ENCODE results near the gene PRPF38B.
A peak's percentile ranks its signal among the peaks of the same experiment; 100 is the strongest.

The PRPF38B gene

DNA sequence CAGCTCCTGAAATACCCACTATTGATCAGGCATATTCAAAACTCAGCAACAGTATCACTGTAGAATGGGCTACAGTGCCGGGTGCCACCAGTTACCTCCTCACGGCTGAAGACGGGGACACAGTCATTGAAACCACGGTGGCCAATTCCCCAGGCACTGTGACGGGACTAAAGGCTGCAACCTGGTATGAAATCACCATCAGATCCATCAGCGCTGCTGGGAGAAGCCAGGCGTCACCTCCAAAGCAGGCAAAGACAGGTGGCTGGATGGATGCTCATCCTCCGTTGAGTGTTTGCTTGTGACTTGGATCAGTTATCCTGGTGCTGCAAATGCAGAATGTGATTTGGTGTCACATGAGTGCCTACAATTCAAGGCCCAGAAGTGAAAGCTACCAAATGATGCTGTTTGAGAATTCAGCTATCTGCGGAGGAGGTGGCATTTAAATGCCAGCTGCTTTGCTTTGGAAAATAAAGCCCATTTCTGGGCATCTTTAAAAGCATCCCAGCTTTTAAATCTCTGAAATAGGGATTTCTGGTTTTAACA is 25.7 kb downstream of the PRPF38B start:
- DNase-seq (ENCODE audit: low read depth, low spot score): no peak

DNA sequence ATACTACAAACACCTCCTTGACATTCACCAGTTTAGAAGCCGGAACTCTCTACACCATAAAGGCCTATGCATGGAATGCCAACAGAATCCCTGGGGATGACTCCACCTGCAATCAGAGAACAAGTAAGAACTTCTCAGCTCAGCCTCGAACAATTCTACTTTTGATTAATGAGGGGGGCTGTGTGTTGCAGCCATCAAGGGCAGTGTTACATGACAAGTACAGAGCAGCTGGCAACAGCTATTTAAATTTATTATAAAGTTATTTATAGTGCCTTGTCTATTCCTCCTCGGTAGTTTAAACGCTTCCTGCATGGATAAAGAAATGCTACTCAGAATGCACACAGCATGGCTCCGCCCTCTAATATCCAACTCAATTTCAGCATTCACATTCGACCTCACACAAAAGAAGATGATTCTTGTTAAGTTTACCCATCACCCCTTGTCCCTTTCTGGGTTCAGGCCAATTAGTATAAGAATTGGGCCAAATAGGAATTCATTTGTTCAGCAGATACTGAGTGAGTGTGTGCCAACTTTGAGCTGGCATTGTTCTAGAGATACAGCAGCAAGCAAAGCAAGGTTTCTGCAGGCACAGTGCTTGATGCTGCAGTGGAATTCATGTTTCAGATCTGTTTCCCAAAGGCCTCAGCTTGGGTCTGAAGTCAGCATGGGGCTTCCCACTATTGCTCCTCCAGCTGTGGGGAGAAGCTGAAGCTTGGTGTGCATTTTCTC is 27.0 kb downstream of the PRPF38B start:
- DNase-seq (ENCODE audit: low read depth, low spot score): no peak

DNA sequence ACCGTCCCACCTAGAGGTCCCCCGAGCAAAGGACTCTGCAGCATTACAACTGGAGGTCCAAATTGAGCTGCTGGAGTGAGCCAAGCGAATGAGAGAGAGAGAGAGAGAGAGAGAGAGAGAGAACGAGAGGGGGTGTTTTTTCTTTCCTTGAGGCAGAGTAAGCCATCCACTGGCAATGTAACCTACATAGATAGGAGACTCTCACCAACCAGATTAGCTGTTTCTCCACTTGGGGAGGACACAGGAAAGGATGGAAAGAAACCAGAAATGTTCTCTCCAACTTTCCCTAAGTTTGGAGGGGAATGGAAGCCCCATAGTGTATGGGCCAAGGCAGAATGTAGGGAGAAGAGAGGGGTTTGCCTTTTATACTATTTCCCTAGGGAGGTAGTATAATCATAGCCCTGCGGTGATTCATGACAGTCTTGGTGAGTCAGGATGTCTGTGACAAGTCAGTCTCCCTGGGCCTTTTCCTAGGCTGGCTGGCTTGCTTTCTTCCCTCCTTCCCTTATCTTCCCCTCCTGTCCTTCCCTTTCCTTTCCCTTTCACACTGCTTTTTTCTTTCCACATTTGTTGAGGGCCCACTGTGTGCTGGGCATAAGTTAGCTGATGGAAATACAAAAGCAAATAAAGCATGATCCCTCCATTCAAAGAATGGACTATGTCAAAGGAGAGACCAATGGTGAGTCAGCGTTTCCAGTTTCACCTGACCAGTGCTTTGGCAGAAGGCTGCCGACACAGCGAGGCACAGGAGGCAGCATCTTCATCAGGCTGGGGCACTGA is 27.7 kb downstream of the PRPF38B start:
- no peak for DNase-seq (ENCODE audit: low read depth, low spot score)

DNA sequence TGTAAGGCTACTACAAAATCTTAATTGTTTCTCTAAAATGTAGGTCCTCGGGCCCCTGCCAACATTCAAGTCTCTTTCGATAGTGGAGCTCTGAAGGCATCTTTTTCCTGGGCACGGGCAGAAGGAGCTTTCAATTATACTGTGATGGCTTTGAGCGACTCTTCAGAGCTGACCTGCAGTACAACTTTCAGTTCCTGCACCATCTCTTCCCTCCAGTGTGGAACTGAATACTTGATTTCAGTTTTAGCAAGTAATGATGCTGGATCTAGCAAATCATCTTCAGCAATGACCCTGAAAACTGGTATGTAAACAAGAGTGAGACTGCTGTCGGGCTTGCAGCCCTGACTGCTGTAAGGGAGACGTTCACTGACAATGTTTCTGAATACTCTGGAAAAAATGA is 30.2 kb downstream of the PRPF38B start:
- DNase-seq (ENCODE audit: low read depth, low spot score): no peak

DNA sequence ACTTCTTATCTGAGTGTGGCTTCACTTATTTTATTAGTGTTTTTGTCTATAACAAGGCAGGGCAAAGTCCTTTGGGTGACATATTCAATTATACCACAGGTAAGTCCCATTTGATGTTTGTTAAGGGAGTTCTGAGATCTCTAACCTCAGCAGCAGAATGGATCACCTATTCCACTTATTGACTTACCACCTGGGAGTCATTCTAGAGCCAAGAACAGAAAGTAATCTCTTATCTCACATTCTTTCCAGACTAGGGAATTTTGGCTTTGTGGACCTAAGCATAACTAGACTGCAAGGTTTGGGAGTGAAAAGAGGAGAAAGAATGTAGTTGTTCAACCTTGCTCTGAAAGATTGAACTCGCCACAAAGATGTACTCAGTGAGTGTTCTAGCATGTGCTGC is 33.8 kb downstream of the PRPF38B start:
- no peak for DNase-seq (ENCODE audit: low read depth, low spot score)

DNA sequence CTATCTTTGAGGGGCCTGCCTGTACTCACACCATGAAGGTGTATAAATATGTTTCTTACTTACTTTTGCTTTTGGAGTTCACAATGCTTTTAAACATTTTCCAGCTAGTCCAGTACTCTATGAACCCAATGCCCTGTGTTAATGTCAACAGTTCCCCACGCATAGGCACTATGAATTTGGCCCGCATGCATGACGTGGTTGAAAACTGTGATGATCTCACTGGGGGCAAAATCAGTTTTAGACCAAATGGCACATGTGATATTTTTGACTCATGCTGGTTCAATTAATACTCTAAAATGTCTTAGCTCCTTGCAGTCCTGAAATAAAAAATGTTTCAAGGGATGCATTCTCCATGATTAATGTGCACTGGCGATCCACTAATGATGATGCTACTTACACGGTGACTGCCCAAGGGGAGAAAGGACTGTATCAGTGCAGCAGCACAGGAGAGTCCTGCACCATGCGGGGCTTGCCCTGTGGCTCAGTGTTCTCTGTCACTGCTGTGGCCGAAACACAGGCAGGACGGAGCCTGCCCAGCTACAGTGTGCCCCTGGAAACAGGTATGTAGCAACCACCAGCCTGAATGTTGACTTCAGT is 36.3 kb downstream of the PRPF38B start:
- DNase-seq (ENCODE audit: low read depth, low spot score): no peak

DNA sequence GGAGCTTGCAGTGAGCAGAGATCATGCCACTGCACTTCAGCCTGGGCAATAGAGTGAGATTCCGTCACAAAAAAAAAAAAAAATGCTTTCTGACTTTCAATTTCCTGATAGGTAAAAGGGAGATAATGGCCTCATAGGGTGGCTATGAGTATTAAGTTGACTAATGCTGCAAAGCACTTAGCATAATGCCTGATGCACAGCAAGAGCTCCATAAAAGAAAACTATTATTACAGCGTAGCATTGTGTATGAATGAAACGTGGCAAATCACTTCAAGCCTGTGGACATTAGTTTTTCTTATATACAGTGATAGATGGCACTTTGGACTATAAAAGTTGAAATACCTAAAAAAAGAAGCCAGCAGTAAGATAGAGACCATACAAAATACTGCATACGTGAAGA is 37.4 kb downstream of the PRPF38B start:
- no peak for DNase-seq (ENCODE audit: low read depth, low spot score)

DNA sequence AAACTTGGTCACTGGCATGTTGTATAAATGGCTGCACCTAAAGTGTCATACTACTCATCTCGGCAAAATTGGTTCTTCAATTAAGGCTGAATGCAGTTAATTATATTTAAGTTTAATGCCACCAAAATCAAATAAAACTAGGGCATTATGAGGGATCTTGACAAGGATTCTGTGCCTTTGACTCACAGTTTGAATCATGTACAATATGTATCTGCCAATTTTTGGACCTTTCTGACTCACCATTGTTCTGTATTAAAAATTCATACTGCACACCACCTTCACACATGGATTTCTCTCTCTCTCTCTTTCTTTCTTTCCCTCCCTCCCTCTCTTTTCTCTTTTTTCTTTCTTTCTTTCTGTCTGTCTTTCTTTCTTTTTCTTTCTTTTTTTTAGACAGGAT is 40.3 kb downstream of the PRPF38B start:
- DNase-seq (ENCODE audit: low read depth, low spot score): no peak

DNA sequence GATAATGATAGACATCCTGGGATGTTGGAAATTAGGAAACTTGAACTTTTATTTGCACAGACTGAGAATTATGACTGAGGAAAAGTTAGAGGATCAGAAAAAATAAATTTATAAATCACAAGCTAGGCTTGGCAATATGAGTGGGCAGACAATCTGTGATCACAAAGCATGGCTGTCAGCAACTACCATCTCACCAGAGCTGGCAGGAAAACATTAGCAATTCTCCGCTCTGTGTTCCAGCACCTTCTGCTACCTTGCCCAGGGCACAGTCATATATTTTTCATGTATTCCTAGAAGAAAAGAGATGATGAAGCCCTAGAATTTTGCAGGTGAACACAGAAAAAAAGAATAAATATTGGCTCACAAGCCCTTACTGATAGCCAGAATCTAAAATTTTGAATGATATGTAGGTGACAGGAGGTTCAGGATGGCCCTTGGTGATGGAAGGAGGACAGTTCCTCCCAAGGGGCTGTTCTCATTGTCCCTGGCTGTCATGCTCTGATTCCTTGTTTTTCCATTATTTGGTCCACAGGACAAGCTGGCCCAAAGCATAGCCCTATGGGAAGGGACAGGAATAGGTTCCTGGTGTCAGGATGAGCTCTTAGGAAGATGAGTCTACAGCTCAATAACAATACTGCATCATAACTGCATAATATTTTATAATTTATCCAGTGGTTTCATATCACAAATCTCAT is 42.2 kb downstream of the PRPF38B start:
- DNase-seq (ENCODE audit: low read depth, low spot score): no peak

DNA sequence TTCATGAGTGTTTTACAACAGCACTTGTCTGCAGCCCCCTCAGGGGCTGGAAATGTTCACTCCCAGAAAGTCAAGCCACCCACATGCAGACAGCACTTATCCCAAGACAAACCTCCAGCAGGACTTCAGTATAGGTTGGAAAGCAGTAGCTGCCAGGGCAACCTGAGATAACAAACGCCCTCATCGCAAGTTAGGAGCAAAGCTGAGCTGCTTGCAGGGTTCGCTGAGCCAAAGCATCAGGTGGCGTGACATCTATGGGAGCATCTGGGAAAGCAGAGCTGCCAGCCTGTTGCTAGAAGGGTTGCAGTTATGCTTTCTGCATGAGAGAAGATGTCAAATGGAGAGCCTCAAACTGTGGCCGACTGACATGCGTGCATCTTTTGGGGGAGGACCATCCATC is 50.1 kb downstream of the PRPF38B start:
- DNase-seq (ENCODE audit: low read depth, low spot score): no peak

DNA sequence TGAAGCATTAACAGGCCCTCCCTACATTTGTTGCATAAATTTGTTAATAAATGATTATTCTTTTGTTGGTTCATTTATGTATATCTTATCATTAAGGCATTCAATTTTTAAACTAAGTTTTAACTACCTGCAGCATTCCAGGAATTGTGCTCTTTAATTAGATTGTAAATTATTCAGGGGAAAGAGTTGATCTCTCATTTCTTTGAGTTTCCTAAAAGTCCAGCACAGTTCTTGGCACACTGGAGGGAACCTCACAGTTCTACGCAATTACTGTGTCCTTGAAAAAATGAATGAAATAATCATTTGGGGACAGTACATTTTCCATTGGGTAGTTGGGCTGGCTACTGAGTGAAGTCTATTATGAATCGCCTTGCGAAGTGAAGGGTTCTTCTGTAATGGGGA is 53.9 kb downstream of the PRPF38B start:
- no peak for DNase-seq (ENCODE audit: low read depth, low spot score)

DNA sequence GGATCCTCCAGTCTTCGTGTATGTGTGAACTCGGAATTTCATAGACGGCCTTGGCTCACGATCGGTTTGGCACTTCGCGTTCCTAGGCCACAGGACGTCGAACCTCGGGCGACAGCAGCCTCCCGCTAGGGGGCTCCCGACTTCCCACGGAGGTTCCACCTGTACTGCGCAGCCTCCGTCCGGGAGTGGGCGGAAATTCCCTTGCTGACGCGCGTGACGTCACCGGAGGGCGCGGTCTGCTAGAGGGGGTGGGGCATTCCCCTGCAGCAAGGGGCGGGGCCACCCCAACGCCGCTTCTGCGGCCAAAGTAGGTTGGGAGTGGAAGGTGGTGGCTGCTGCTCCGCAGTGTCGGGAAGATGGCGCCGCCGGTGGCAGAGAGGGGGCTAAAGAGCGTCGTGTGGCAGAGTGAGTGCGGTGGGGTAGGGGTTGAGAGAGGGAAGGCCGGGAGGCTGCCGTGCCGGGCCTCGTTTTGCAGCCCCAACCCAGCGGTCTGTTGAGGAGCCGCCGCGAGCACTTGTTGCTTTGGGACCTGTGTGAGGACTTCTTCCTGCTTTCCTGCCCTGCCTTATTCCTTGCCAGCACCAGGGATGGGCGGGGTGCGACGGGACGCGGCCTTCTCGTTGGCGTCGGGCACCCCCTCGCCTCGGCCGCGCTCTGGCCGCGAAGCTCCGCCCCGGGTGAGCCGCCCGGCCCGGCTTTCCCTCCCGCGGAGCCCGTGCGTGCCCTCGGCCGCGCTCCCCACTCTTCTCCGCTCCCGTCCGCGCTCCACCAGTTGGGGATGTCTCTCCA is 54.5 kb downstream of the PRPF38B start, which contains the start of gene STXBP3:
TSS of gene STXBP3 (plus strand) at position 293 of the 789 bp plus-strand sequence. CDS start at position 357, 64 bp downstream.
- peak; percentile 76 for DNase-seq (ENCODE audit: low read depth, low spot score)

DNA sequence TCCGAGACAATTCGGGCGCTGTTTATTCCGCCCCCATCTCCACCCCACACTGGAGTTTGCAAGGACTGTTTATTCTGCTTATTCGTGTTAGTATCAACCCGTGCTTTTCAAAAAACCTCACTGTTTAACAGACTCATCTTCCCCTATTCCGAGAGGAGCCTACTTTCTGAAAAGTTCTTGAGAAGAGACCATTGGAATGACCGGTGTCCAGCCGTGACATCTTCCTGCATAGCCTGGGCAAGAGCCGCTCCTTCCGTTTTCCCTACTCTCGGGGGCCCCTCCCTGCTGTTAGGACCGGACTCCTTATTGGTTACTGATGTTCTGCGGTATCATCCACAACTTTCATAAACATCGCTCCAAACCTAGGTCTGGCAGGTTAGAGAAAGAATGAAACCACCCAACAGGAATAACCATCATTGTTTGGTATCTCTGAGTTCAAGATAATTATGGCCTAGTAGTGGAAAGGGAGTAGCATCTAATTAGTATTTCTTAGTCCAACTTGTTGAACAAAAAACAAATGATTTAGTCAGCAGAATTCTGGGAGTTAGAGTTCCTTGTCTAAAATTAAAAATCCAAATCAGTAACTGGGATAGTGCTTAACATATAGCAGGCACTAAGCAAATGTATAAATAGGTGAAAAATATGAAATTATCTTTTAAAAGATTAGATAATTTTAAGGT is 55.2 kb downstream of the PRPF38B start:
- DNase-seq (ENCODE audit: low read depth, low spot score): peak; percentile 5

DNA sequence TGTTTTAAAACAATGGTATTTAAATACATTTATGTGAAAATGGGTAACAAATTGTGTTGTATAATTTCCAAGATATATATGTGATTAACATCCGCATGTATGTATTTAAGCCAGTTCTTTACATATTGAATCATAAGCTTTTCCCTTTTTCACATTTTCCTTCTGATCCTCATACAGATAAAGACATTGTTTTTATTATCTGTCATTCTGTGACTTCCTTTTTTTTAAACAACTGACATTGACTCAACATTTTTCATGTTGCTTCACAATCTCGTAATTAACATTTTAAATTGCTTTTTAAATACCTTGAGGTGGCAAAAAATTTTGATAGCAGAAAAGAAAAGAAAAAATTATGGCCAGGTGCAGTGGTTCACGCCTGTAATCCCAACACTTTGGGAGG is 55.8 kb downstream of the PRPF38B start:
- DNase-seq (ENCODE audit: low read depth, low spot score): no peak

DNA sequence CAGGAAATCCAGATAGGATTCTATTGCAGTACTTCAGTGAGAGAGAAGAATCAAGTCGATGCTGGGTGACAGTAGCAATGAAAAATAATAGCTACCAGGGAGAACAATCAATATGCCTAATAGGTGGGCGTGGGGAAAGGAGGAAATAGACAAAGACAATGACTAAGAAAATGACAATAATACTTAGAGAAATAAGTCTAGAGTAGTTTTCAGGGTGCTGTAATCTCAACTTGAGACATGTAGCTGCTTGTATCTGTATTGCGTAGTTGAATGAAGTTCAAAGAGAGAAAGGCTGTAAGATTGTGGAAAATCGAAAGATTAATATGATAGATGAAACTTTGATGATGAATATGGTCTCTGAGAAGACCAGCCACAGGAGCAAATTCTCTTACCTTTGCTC is 57.0 kb downstream of the PRPF38B start:
- no peak for DNase-seq (ENCODE audit: low read depth, low spot score)

DNA sequence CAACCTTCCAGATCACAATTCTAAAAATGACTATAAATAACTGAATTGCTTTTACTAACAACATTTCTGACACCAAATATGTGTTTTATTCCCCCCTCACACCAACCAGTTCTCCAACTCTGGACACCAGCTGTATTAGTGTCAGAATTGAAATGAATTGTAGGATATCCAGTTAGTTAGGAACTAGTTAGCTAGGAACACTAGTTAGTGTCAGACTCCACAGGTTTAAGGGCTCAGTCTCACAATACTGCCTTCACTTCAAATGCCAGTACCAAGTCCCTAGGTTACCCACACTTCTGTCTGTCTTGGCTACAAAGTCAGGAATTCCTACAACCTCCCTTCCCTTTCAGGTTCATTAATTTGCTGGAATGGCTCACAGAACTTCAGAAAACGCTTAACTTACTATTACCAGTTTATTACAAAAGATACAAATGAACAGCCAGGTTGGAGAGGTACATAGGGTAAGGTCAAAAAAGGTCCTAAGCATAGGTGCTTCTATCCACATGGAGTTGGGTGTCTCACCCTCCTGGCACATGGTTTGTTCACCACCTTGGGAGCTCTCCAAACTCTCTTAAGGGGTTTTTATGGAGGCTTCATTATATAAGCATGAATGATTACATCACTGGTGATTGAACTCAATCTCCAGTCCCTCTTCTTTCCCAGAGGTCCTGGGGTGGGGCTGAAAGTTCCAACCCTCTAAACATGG is 58.5 kb downstream of the PRPF38B start:
- no peak for DNase-seq (ENCODE audit: low read depth, low spot score)

All from iPS DF 19.7 (cell line).